ENCODE results near the gene AREL1. TPM values are rescaled to one million over a fixed set of nuclear protein-coding genes. Genes with fewer than 3 reads are reported as not detected.

AREL1 gene
- total and polyA plus RNA-seq, 2 donors from 2014 or later: 13.5 to 42.3 TPM

- FAIRE-seq (no peak), DNase-seq (peak in 3 of 5 donors; percentile 25 to 63 (median 63))
- Histone ChIP-seq H3K9me3 (ENCODE audit: control insufficient read depth in 2 of 3, insufficient read depth in 1 of 3, low read length in 3 of 3) (no peaks in the 10 kb centered on the region), H3K27ac (ENCODE audit: low read depth in 2 of 2, low read length in 2 of 2) (no peak overlapping the region), H3K27me3 (ENCODE audit: control insufficient read depth, insufficient read depth, low read length) (no peaks in the 10 kb centered on the region), H3K4me1 (ENCODE audit: control insufficient read depth in 2 of 3, insufficient read depth in 2 of 3, low read depth in 1 of 3, low read length in 3 of 3) (no peaks in the 10 kb centered on the region), H3K9ac (ENCODE audit: low read length in 3 of 3) (no peak overlapping the region), H3K36me3 (ENCODE audit: control insufficient read depth in 2 of 3, insufficient read depth in 3 of 3, low read length in 3 of 3) (no peaks in the 10 kb centered on the region), H3K4me3 (ENCODE audit: low read length in 3 of 3) (no peak overlapping the region)
- TF ChIP-seq, protein P1, sequence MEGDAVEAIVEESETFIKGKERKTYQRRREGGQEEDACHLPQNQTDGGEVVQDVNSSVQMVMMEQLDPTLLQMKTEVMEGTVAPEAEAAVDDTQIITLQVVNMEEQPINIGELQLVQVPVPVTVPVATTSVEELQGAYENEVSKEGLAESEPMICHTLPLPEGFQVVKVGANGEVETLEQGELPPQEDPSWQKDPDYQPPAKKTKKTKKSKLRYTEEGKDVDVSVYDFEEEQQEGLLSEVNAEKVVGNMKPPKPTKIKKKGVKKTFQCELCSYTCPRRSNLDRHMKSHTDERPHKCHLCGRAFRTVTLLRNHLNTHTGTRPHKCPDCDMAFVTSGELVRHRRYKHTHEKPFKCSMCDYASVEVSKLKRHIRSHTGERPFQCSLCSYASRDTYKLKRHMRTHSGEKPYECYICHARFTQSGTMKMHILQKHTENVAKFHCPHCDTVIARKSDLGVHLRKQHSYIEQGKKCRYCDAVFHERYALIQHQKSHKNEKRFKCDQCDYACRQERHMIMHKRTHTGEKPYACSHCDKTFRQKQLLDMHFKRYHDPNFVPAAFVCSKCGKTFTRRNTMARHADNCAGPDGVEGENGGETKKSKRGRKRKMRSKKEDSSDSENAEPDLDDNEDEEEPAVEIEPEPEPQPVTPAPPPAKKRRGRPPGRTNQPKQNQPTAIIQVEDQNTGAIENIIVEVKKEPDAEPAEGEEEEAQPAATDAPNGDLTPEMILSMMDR (IDR thresholded peaks at IDR 0.05; ENCODE audit: borderline replicate concordance, extremely low read depth, insufficient read depth): no peak
- intact Hi-C loops (cut with DNase I): no loop called here
Measured at GRCh38 chr14:74634964-74635363, 77.9 kb downstream of the AREL1 start.

DNA sequence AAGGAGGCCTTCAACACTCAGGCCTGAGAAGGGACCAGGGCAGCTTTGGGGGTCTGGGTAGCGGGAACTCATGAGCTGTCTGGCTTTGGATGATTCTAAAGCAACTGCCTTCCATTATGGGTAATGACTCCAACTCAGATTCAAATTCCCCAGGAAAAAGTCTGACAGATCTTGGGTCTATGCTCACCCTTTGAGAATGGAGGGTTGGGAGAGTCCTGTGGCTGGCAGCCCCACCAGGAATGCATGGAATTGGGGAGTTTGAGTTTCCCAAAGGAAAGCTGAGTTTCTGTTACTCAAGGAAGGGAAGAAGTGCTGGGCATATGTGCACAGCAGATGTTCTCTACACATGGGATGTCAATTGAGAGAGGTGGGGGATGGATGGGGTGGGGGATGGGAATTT, 78.4 kb downstream of the AREL1 start:
- FAIRE-seq (no peak), DNase-seq (peak in 1 of 5 donors; percentile 15)
- no peak overlapping the region for H3K9ac ChIP-seq (ENCODE audit: low read length in 3 of 3)
- no peaks in the 10 kb centered on the region for H3K27me3 ChIP-seq (ENCODE audit: control insufficient read depth, insufficient read depth, low read length)
- no peaks in the 10 kb centered on the region for H3K36me3 ChIP-seq (ENCODE audit: control insufficient read depth in 2 of 3, insufficient read depth in 3 of 3, low read length in 3 of 3)
- no peaks in the 10 kb centered on the region for H3K9me3 ChIP-seq (ENCODE audit: control insufficient read depth in 2 of 3, insufficient read depth in 1 of 3, low read length in 3 of 3)
- no peak overlapping the region for H3K4me3 ChIP-seq (ENCODE audit: low read length in 3 of 3)
- no peaks in the 10 kb centered on the region for H3K4me1 ChIP-seq (ENCODE audit: control insufficient read depth in 2 of 3, insufficient read depth in 2 of 3, low read depth in 1 of 3, low read length in 3 of 3)
- H3K27ac ChIP-seq (ENCODE audit: low read depth in 2 of 2, low read length in 2 of 2): no peak overlapping the region
- intact Hi-C loops (cut with DNase I): no loop called here
- TF ChIP-seq, protein P1 (IDR thresholded peaks at IDR 0.05; ENCODE audit: borderline replicate concordance, extremely low read depth, insufficient read depth): no peak

GRCh38 chr14:74630881-74631690, 81.8 kb downstream of the AREL1 start:
- FAIRE-seq (no peak), DNase-seq (peak in 1 of 5 donors; percentile 63)
- Histone ChIP-seq H3K9ac (ENCODE audit: low read length in 3 of 3) (no peak overlapping the region), H3K27ac (ENCODE audit: low read depth in 2 of 2, low read length in 2 of 2) (no peak overlapping the region), H3K9me3 (ENCODE audit: control insufficient read depth in 2 of 3, insufficient read depth in 1 of 3, low read length in 3 of 3) (no peaks in the 10 kb centered on the region), H3K27me3 (ENCODE audit: control insufficient read depth, insufficient read depth, low read length) (no peaks in the 10 kb centered on the region), H3K4me1 (ENCODE audit: control insufficient read depth in 2 of 3, insufficient read depth in 2 of 3, low read depth in 1 of 3, low read length in 3 of 3) (no peaks in the 10 kb centered on the region), H3K4me3 (ENCODE audit: low read length in 3 of 3) (no peak overlapping the region), H3K36me3 (ENCODE audit: control insufficient read depth in 2 of 3, insufficient read depth in 3 of 3, low read length in 3 of 3) (no peaks in the 10 kb centered on the region)
- intact Hi-C loops (cut with DNase I): no loop called here
- TF ChIP-seq, protein P1 (IDR thresholded peaks at IDR 0.05; ENCODE audit: borderline replicate concordance, extremely low read depth, insufficient read depth): no peak
